Measurements from ENCODE around the gene SHROOM3. TPM values are rescaled to one million over a fixed set of nuclear protein-coding genes. Genes with fewer than 3 reads are reported as not detected.

SHROOM3 gene
- total RNA-seq, 2 experiments from 2014 or later = not detected

GRCh38 chr4:76702440-76703122, 267.6 kb downstream of the SHROOM3 start:
- no peak for ATAC-seq (ENCODE audit: poor library complexity)
- peaks cover 18% of the 10 kb centered on the region for H3K27me3 Mint-ChIP-seq
- Histone ChIP-seq H3K36me3 (ENCODE audit: insufficient read depth, low read length) (no peaks in the 10 kb centered on the region), H3K27ac (ENCODE audit: low read depth in 1 of 2, low read length in 2 of 2) (no peak overlapping the region), H3K4me3 (ENCODE audit: low read length) (no peak overlapping the region), H3K27me3 (ENCODE audit: control insufficient read depth in 1 of 2, insufficient read depth in 2 of 2, low read length in 2 of 2) (peaks cover 0 to 6% of the 10 kb centered on the region in 2 experiments), H3K9me3 (ENCODE audit: control insufficient read depth in 1 of 2, insufficient read depth in 1 of 2, low read length in 2 of 2) (no peaks in the 10 kb centered on the region), H3K4me1 (ENCODE audit: insufficient read depth, low read length) (no peaks in the 10 kb centered on the region)
- no peaks in the 10 kb centered on the region for H3K9me3 Mint-ChIP-seq
- no peak for TF ChIP-seq CTCF (IDR thresholded peaks at IDR 0.05)
- intact Hi-C loops (cut with DNase I, micrococcal nuclease) = no loop called here
- CTCF ChIA-PET = no interaction called here
- H3K27ac Mint-ChIP-seq = no peak overlapping the region
- no peaks in the 10 kb centered on the region for H3K4me1 Mint-ChIP-seq (ENCODE audit: low read depth)
- no peaks in the 10 kb centered on the region for H3K36me3 Mint-ChIP-seq (ENCODE audit: low read depth)
- POLR2A ChIA-PET = no interaction called here
- no peak overlapping the region for H3K4me3 Mint-ChIP-seq
- DNase-seq = no peak

GRCh38 chr4:76703123-76703490, 268.1 kb downstream of the SHROOM3 start:
- POLR2A ChIA-PET = no interaction called here
- no peaks in the 10 kb centered on the region for H3K4me1 Mint-ChIP-seq (ENCODE audit: low read depth)

GRCh38 chr4:76703676-76704075, 268.6 kb downstream of the SHROOM3 start:
- H3K9me3 Mint-ChIP-seq = no peaks in the 10 kb centered on the region
- Histone ChIP-seq H3K27me3 (ENCODE audit: control insufficient read depth in 1 of 2, insufficient read depth in 2 of 2, low read length in 2 of 2) (peaks cover 0 to 6% of the 10 kb centered on the region in 2 experiments), H3K4me3 (ENCODE audit: low read length) (no peak overlapping the region), H3K36me3 (ENCODE audit: insufficient read depth, low read length) (no peaks in the 10 kb centered on the region), H3K27ac (ENCODE audit: low read depth in 1 of 2, low read length in 2 of 2) (no peak overlapping the region), H3K9me3 (ENCODE audit: control insufficient read depth in 1 of 2, insufficient read depth in 1 of 2, low read length in 2 of 2) (no peaks in the 10 kb centered on the region), H3K4me1 (ENCODE audit: insufficient read depth, low read length) (no peaks in the 10 kb centered on the region)
- no peak for DNase-seq
- H3K27ac Mint-ChIP-seq = no peak overlapping the region
- no peak for TF ChIP-seq CTCF (IDR thresholded peaks at IDR 0.05)
- ChIA-PET CTCF (no interaction called here), POLR2A (no interaction called here)
- H3K27me3 Mint-ChIP-seq = peaks cover 16% of the 10 kb centered on the region
- ATAC-seq (ENCODE audit: poor library complexity) = no peak
- H3K4me1 Mint-ChIP-seq (ENCODE audit: low read depth) = no peaks in the 10 kb centered on the region
- intact Hi-C loops (cut with DNase I, micrococcal nuclease) = no loop called here
- H3K4me3 Mint-ChIP-seq = no peak overlapping the region
- H3K36me3 Mint-ChIP-seq (ENCODE audit: low read depth) = no peaks in the 10 kb centered on the region

More at GRCh38 chr4:76703123-76703490, 268.1 kb downstream of the SHROOM3 start:
- Mint-ChIP-seq H3K27ac (no peak overlapping the region), H3K36me3 (ENCODE audit: low read depth) (no peaks in the 10 kb centered on the region), H3K27me3 (peaks cover 18% of the 10 kb centered on the region), H3K9me3 (no peaks in the 10 kb centered on the region), H3K4me3 (no peak overlapping the region)
- H3K9me3 ChIP-seq (ENCODE audit: control insufficient read depth in 1 of 2, insufficient read depth in 1 of 2, low read length in 2 of 2) = no peaks in the 10 kb centered on the region
- H3K4me3 ChIP-seq (ENCODE audit: low read length) = no peak overlapping the region
- ATAC-seq (ENCODE audit: poor library complexity) = no peak
- no peaks in the 10 kb centered on the region for H3K4me1 ChIP-seq (ENCODE audit: insufficient read depth, low read length)
- DNase-seq = no peak
- CTCF ChIA-PET = no interaction called here
- no peak for TF ChIP-seq CTCF (IDR thresholded peaks at IDR 0.05)
- H3K27ac ChIP-seq (ENCODE audit: low read depth in 1 of 2, low read length in 2 of 2) = no peak overlapping the region
- intact Hi-C loops (cut with DNase I, micrococcal nuclease) = no loop called here
- peaks cover 0 to 6% of the 10 kb centered on the region in 2 experiments for H3K27me3 ChIP-seq (ENCODE audit: control insufficient read depth in 1 of 2, insufficient read depth in 2 of 2, low read length in 2 of 2)
- no peaks in the 10 kb centered on the region for H3K36me3 ChIP-seq (ENCODE audit: insufficient read depth, low read length)
